Panc1 (cell line): ENCODE data around the gene PLXNA2. TPM values are rescaled to one million over a fixed set of nuclear protein-coding genes. Genes with fewer than 3 reads are reported as not detected.

Experiments used
- ATAC-seq: fragments of 200-7000 bp; cut with Tn5 transposase; 2 replicates; pipeline ENCODE4 v1.9.1; 2020; ENCODE audit warnings: mild to moderate bottlenecking, moderate library complexity
- BruUV-seq: library from RNA; stranded (reverse); fragments of 400-500 nt; replicated peaks from 2 replicates; lab custom pipeline; 2021; lab: Mats Ljungman, UMichigan
- CTCF ChIA-PET: fragments of 300-600 bp; sonication (Branson Sonifier 250); formaldehyde crosslinking; loops from one replicate; lab custom pipeline; 2022; ENCODE audit warnings: antibody characterized with exemption; lab: Charles Lee
- POLR2A ChIA-PET: fragments of 300-600 bp; sonication (Branson Sonifier 250); formaldehyde crosslinking; loops from one replicate; lab custom pipeline; 2022; ENCODE audit warnings: antibody characterized with exemption; lab: Charles Lee
- DNase-seq: peaks from one replicate; pipeline ENCODE4 v3.0.0-alpha.2; 2010; ENCODE audit warnings: low read depth, low spot score
- H3K27ac ChIP-seq: 2 replicates; pipeline ENCODE4 v1.5.1; 2011; ENCODE audit warnings: mild to moderate bottlenecking, low read length, inconsistent platforms
- H3K27me3 ChIP-seq: fragments of 200-500 bp; sonication (Bioruptor generic); 2 replicates; pipeline ENCODE4 v1.6.0; 2014; ENCODE audit warnings: low read length, inconsistent platforms; ENCODE audit not compliant: control insufficient read depth, insufficient read depth
- H3K36me3 ChIP-seq: fragments of 200-500 bp; sonication (Bioruptor generic); 2 replicates; pipeline ENCODE4 v1.5.1; 2014; ENCODE audit warnings: inconsistent platforms, mild to moderate bottlenecking, low read length, moderate library complexity; ENCODE audit not compliant: control insufficient read depth, insufficient read depth
- H3K4me1 ChIP-seq: 2 replicates; pipeline ENCODE4 v1.5.1; 2011; ENCODE audit warnings: inconsistent platforms, mild to moderate bottlenecking, low read length, moderate library complexity; ENCODE audit not compliant: control insufficient read depth, insufficient read depth
- H3K4me3 ChIP-seq, 2 experiments: 2 replicates each; pipeline ENCODE4 v1.5.1; 2011 to 2012; ENCODE audit warnings: low read depth in 2 of 2, low read length in 2 of 2, mild to moderate bottlenecking in 2 of 2, inconsistent platforms in 1 of 2, moderate library complexity in 1 of 2
- H3K9me3 ChIP-seq: fragments of 200-500 bp; sonication (Bioruptor generic); 2 replicates; pipeline ENCODE4 v1.5.1; 2014; ENCODE audit warnings: low read depth, mild to moderate bottlenecking, inconsistent platforms, low read length, moderate library complexity; ENCODE audit not compliant: control insufficient read depth, insufficient read depth
- CTCF ChIP-seq: fragments of 450-650 bp; IDR thresholded peaks from 2 replicates; pipeline ENCODE4 v1.5.1; 2017; ENCODE audit warnings: mild to moderate bottlenecking
- POLR2AphosphoS5 ChIP-seq: IDR thresholded peaks from 2 replicates; pipeline ENCODE4 v1.6.1; 2012; ENCODE audit warnings: mild to moderate bottlenecking, low read depth, low read length, moderate library complexity
- REST ChIP-seq, 2 experiments: IDR thresholded peaks; 2 replicates each; pipeline ENCODE4 v1.6.1; 2011 to 2012; ENCODE audit warnings: low read depth in 2 of 2, control low read depth in 1 of 2, low read length in 1 of 2, mild to moderate bottlenecking in 1 of 2, moderate library complexity in 1 of 2; ENCODE audit not compliant: insufficient read depth in 1 of 2
- SIN3A ChIP-seq: IDR thresholded peaks from 2 replicates; pipeline ENCODE4 v1.6.1; 2012; ENCODE audit warnings: low read depth, mild to moderate bottlenecking, low read length, moderate library complexity, borderline replicate concordance; ENCODE audit not compliant: insufficient read depth
- TCF7L2 ChIP-seq: IDR thresholded peaks from 2 replicates; pipeline ENCODE4 v1.6.1; 2011; ENCODE audit warnings: mild to moderate bottlenecking, low read depth, low read length, inconsistent platforms
- in situ Hi-C: cut with HindIII; loops from 2 replicates; pipeline ENCODE4 v1.10.0; 2016; ENCODE audit warnings: low sequenced_read_pairs, low pct_unique_long_range_greater_than_20kb
- intact Hi-C: fragments of 100-400 bp; cut with micrococcal nuclease; formaldehyde crosslinking; loops from one replicate; pipeline ENCODE4 v1.10.0; 2022; ENCODE audit not compliant: unreplicated experiment
- total RNA-seq: library from RNA; stranded (reverse); gene quantifications from one replicate; pipeline ENCODE4 v1.2.1, GENCODE V29; 2021; ENCODE audit not compliant: unreplicated experiment

Gene PLXNA2
- total RNA-seq, 1 experiment from 2014 or later, result 0.98 TPM

- in situ Hi-C loops, result no loop called here
- Histone ChIP-seq H3K36me3 (no peaks in the 10 kb centered on the region), H3K4me1 (no peaks in the 10 kb centered on the region), H3K9me3 (no peaks in the 10 kb centered on the region), H3K27me3 (peaks cover 4% of the 10 kb centered on the region; the same call in 1 of the 2 replicates), H3K27ac (no peak overlapping the region), H3K4me3 (no peak overlapping the region)
- TF ChIP-seq CTCF, result no peak
- no peak for TF ChIP-seq SIN3A
- no peak for TF ChIP-seq POLR2AphosphoS5
- TF ChIP-seq TCF7L2, result no peak
- TF ChIP-seq REST (IDR thresholded peaks at IDR 0.05; ENCODE audit: insufficient read depth in 1 of 2, low read depth in 2 of 2, low read length in 1 of 2), result no peak
- intact Hi-C loops, result no loop called here
- DNase-seq (no peak), ATAC-seq (no peak)
- POLR2A ChIA-PET, result no interaction called here
- BruUV-seq, result no TSS peak
- CTCF ChIA-PET, result no interaction called here
Observed at GRCh38 chr1:208261874-208262273, 17.7 kb upstream of the PLXNA2 start.

GRCh38 chr1:208258277-208258676, 14.1 kb upstream of the PLXNA2 start:
- CTCF ChIA-PET, result no interaction called here
- BruUV-seq, result no TSS peak

More at GRCh38 chr1:208258277-208258676, 14.1 kb upstream of the PLXNA2 start:
- H3K27ac ChIP-seq, result no peak overlapping the region
- no peaks in the 10 kb centered on the region for H3K9me3 ChIP-seq
- no peaks in the 10 kb centered on the region for H3K4me1 ChIP-seq
- intact Hi-C loops, result no loop called here
- TF ChIP-seq SIN3A, result no peak
- TF ChIP-seq TCF7L2, result no peak
- no peak for TF ChIP-seq CTCF
- TF ChIP-seq POLR2AphosphoS5, result no peak
- no peak for TF ChIP-seq REST (IDR thresholded peaks at IDR 0.05; ENCODE audit: insufficient read depth in 1 of 2, low read depth in 2 of 2, low read length in 1 of 2)
- DNase-seq (no peak), ATAC-seq (no peak)
- no peak overlapping the region for H3K4me3 ChIP-seq
- H3K36me3 ChIP-seq, result no peaks in the 10 kb centered on the region
- POLR2A ChIA-PET, result no interaction called here
- in situ Hi-C loops, result no loop called here
- peaks cover 4% of the 10 kb centered on the region; the same call in 1 of the 2 replicates for H3K27me3 ChIP-seq
